NCI-H2227 (cell line): ENCODE data around the gene FDXR.

Experiments used
- DNase-seq: peaks from one replicate; lab custom pipeline; 2025; ENCODE audit not compliant: unreplicated experiment; lab: John Stamatoyannopoulos, UW

FDXR gene

GRCh38 chr17:74836691-74837467 is 35.9 kb downstream of the FDXR start:
- DNase-seq, result no peak

GRCh38 chr17:74836191-74836590 is 36.6 kb downstream of the FDXR start:
- no peak for DNase-seq

GRCh38 chr17:74833501-74834377 is 39.1 kb downstream of the FDXR start:
- DNase-seq, result peak; percentile 61

- DNase-seq, result no peak
Observed at GRCh38 chr17:74832421-74832820, 40.4 kb downstream of the FDXR start.

- peak; percentile 32 for DNase-seq
Observed at GRCh38 chr17:74831444-74832146, 41.2 kb downstream of the FDXR start.

- no peak for DNase-seq
Observed at GRCh38 chr17:74830861-74831260, 41.9 kb downstream of the FDXR start.

GRCh38 chr17:74827800-74828199 is 45.0 kb downstream of the FDXR start:
- DNase-seq, result no peak

GRCh38 chr17:74825952-74826719 is 46.7 kb downstream of the FDXR start:
- DNase-seq, result peak; percentile 71

- DNase-seq, result no peak
Observed at GRCh38 chr17:74824961-74825627, 47.7 kb downstream of the FDXR start.

- no peak for DNase-seq
Observed at GRCh38 chr17:74822939-74823367, 49.8 kb downstream of the FDXR start.

- no peak for DNase-seq
Observed at GRCh38 chr17:74822335-74822938, 50.4 kb downstream of the FDXR start.

GRCh38 chr17:74821655-74822334 is 51.0 kb downstream of the FDXR start:
- no peak for DNase-seq

- DNase-seq, result no peak
Observed at GRCh38 chr17:74819801-74820436, 52.9 kb downstream of the FDXR start.

- DNase-seq, result peak; percentile 45
Observed at GRCh38 chr17:74818291-74818938, 54.4 kb downstream of the FDXR start.

GRCh38 chr17:74816905-74817620 is 55.7 kb downstream of the FDXR start:
- DNase-seq, result no peak

GRCh38 chr17:74815550-74816370 is 57.0 kb downstream of the FDXR start:
- peak; percentile 5 for DNase-seq

- no peak for DNase-seq
Observed at GRCh38 chr17:74815067-74815466, 57.7 kb downstream of the FDXR start.
